ENCODE measurements around the gene SORBS1.

The SORBS1 gene

DNA sequence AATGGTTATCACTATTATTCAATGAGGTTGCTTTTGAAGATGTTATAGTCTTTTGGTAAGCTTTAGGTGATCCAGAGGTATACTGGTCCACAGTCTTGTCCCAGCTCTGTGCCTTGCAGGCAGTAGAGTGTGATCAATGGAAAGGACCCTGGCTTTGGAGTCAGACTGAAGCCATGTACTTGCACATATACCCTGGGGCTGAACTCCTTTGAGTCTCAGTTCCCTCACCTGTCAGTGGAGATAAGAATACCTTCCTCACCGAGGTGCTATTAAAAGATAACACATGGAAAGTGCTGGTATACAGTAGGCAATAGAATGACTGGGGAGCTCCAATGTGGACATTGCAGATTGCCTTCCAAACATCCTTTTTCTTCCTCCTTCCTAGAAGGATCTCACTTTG lies 254.3 kb downstream of the SORBS1 start:
- no peak overlapping the region for H3K27ac ChIP-seq
- TF ChIP-seq ZFX (IDR thresholded peaks at IDR 0.05), result no peak
- TF ChIP-seq, protein P1, sequence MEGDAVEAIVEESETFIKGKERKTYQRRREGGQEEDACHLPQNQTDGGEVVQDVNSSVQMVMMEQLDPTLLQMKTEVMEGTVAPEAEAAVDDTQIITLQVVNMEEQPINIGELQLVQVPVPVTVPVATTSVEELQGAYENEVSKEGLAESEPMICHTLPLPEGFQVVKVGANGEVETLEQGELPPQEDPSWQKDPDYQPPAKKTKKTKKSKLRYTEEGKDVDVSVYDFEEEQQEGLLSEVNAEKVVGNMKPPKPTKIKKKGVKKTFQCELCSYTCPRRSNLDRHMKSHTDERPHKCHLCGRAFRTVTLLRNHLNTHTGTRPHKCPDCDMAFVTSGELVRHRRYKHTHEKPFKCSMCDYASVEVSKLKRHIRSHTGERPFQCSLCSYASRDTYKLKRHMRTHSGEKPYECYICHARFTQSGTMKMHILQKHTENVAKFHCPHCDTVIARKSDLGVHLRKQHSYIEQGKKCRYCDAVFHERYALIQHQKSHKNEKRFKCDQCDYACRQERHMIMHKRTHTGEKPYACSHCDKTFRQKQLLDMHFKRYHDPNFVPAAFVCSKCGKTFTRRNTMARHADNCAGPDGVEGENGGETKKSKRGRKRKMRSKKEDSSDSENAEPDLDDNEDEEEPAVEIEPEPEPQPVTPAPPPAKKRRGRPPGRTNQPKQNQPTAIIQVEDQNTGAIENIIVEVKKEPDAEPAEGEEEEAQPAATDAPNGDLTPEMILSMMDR (conservative IDR thresholded peaks at IDR 0.05), result no peak

DNA sequence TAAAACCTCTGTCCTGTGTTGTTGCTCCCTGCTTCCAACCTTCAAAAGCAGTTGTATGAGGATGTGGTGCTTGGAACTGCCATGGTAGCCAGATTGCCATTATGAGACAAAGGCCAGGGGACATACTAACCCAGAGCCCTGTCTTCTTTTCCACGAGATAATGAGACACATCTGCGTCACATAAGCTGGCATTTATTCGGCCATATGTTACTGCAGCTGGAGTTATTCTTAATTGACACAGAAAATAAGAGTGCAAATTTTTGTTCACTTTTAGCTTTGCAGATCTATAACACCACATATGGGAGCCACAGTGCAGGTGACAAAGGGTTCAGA lies 254.9 kb downstream of the SORBS1 start:
- TF ChIP-seq ZFX (IDR thresholded peaks at IDR 0.05), result no peak
- TF ChIP-seq, protein P1 (conservative IDR thresholded peaks at IDR 0.05), result no peak
- no peak overlapping the region for H3K27ac ChIP-seq

DNA sequence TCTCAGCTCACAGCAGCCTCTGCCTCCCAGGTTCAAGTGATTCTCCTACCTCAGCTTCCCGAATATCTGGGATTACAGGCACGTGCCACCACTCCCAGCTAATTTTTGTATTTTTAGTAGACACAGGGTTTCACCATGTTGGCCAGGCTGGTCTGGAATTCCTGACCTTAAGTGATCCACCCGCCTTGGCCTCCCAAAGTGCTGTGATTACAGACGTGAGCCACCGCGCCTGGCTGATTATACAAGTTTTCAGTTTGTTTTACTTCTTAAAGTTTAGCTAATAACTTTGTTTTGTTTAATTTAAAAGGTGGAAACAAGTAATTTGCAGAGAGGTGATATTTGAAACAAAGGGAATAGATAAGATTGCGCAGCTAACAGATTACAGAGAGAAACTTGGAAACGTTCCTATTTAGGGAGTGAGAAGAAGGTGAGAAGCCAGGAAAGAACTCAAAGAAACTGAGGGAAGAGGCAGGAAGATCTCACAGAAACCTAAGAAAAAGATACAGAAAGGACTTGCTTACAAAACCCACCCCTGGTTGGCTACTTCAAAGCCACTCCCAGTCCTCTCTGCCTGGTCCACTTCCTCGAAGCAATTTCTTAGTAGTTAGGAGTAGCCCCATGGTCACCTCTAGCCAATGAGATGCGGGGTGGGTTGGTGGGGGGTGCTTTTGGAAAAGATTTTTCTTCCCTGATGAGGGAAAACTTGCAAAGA lies 255.4 kb downstream of the SORBS1 start:
- H3K27ac ChIP-seq, result no peak overlapping the region

DNA sequence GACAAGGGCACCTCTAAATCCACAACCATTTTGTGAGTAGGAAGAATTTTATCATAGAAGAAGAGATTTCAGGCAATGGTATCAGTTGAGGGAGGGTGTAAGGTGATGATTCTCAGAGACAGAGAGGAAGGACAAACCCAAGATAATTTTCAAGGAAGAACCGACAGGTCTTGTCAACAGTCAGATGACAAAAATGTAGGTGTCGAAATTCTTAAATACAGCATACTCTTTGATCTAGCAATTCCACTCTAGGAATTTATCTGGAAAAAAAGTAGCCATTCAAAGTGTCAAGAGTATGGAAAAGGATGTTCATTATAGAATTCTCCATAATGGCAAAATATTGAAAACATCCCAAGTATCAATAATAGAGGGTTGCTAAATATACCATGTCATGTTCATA lies 256.2 kb downstream of the SORBS1 start:
- TF ChIP-seq, protein P1 (conservative IDR thresholded peaks at IDR 0.05), result no peak
- no peak for TF ChIP-seq ZFX (IDR thresholded peaks at IDR 0.05)
- no peak overlapping the region for H3K27ac ChIP-seq

More for the DNA sequence above, 255.4 kb downstream of the SORBS1 start:
- no peak for TF ChIP-seq ZFX (IDR thresholded peaks at IDR 0.05)
- TF ChIP-seq, protein P1 (conservative IDR thresholded peaks at IDR 0.05), result no peak

DNA sequence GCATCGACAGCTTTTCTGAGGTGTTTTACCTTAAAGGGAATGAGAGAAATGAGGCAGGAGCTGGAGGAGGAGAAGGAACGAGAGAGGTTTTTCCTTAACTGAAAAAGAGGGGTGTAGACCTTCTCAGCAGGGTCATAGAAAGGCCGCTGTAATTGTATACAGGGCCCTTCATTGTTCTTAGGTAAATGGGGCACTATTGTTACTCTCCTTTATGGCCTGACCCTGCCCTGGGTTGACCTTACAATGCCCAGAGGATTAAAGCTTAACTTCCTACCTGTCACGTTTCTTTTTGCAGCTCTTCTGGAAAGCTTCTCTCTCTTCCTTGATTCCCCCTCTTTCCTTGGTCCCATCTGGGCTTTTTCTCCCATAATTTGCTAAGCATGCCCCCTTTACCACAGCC lies 256.7 kb downstream of the SORBS1 start:
- H3K27ac ChIP-seq, result no peak overlapping the region
- TF ChIP-seq, protein P1 (conservative IDR thresholded peaks at IDR 0.05), result no peak
- no peak for TF ChIP-seq ZFX (IDR thresholded peaks at IDR 0.05)

DNA sequence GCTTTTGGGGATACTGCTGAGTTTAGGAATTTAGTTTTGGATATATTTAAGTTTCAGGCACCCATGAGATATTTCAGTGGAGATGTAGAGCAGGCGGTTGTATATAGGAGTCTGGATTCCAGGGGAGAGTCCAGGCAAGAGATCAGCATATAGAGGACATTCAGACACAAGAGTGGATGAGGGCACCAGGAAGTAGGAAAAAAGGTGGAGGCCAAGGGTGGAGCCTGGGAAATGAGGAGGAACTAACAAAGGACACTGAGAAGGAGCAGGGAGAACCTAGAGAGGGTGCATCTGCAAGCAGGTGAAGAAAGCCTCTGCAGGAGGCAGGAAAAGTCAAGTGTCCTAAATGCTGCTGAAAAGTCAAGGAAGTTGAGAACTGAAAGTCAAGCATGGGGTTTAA lies 257.2 kb downstream of the SORBS1 start:
- no peak overlapping the region for H3K27ac ChIP-seq
- TF ChIP-seq, protein P1 (conservative IDR thresholded peaks at IDR 0.05), result no peak
- no peak for TF ChIP-seq ZFX (IDR thresholded peaks at IDR 0.05)

DNA sequence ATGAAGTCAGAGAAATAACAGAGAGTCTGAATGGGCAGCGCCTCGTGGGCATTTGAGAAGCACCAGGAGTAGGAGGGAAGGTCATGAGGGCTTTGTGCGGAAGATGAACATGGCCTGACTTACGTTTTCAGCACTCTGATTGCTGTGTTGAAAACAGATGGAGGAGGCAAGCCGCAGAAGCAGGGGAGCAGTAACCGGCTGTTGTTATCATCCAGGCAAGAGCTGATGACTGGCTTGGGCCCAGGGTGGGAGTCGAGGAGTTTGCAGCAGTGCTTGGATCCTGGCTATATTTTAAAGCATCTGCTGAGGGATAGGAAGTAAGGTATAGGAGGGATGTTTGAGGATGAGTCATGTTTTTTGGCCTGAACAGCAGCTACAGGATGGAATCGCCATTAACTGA lies 257.6 kb downstream of the SORBS1 start:
- no peak overlapping the region for H3K27ac ChIP-seq
- TF ChIP-seq, protein P1 (conservative IDR thresholded peaks at IDR 0.05), result no peak
- TF ChIP-seq ZFX (IDR thresholded peaks at IDR 0.05), result no peak

Measured in C4-2B (cell line).